HepG2 (cell line): ENCODE measurements around the gene ANO3. TPM values are rescaled to one million over a fixed set of nuclear protein-coding genes. Genes with fewer than 3 reads are reported as not detected.

ENCODE experiments used
- ATAC-seq: fragments of 200-7000 bp; cut with Tn5 transposase; 3 replicates; pipeline ENCODE4 v1.9.1; 2020; ENCODE audit warnings: mild to moderate bottlenecking, moderate library complexity
- BruUV-seq: library from RNA; stranded (reverse); fragments of 400-500 nt; replicated peaks from 2 replicates; lab custom pipeline; 2021; lab: Mats Ljungman, UMichigan
- CTCF ChIA-PET: fragments of 300-600 bp; formaldehyde crosslinking; extraction: SDS; loops from one replicate; lab custom pipeline; 2021; ENCODE audit warnings: low total read pairs, inconsistent platforms, low intra/inter-chr PET ratio; lab: Yijun Ruan, JAX
- POLR2A ChIA-PET: fragments of 350-600 bp; sonication (Branson Sonifier 250); formaldehyde crosslinking; loops from one replicate; lab custom pipeline; 2020; ENCODE audit warnings: antibody characterized with exemption, inconsistent platforms; lab: Yijun Ruan, JAX
- DNase-seq: peaks from one replicate; pipeline ENCODE4 v3.0.0-alpha.2; 2015; ENCODE audit warnings: low spot score
- FAIRE-seq: peaks from 3 replicates; lab custom pipeline; 2011; peaks lifted over from hg19 to GRCh38; lab: Jason Lieb, UNC
- H2AFZ ChIP-seq: one replicate; pipeline ENCODE4 v1.6.1; 2011; ENCODE audit warnings: low read length, inconsistent platforms
- H3K27ac ChIP-seq: fragments of 300-600 bp; 3 replicates; pipeline ENCODE4 v1.8.0; 2011; ENCODE audit warnings: mixed run types, mild to moderate bottlenecking, mixed read lengths, low read length, inconsistent platforms; ENCODE audit not compliant: insufficient read depth; ENCODE audit errors: extremely low read length
- H3K27me3 ChIP-seq, 2 experiments: fragments of 200-600 bp in 1 of 2; 2 replicates in 1 of 2; 3 replicates in 1 of 2; pipeline versions ENCODE4 v1.6.0 to v1.8.0; 2011; ENCODE audit warnings: low read length in 2 of 2, mild to moderate bottlenecking in 2 of 2, moderate library complexity in 2 of 2, inconsistent platforms in 1 of 2; ENCODE audit not compliant: insufficient read depth in 2 of 2, control insufficient read depth in 1 of 2
- H3K36me3 ChIP-seq, 2 experiments: fragments of 200-600 bp in 1 of 2; replicated peaks in 1 of 2; 2 replicates in 1 of 2; 3 replicates in 1 of 2; pipeline versions ENCODE4 v1.5.1 to v1.8.0; 2011; ENCODE audit warnings: low read length in 2 of 2, inconsistent platforms in 1 of 2; ENCODE audit not compliant: insufficient read depth in 2 of 2, control insufficient read depth in 1 of 2
- H3K4me1 ChIP-seq: 2 replicates; pipeline ENCODE4 v1.5.1; 2012; ENCODE audit warnings: low read length, inconsistent platforms; ENCODE audit not compliant: insufficient read depth
- H3K4me2 ChIP-seq: 2 replicates; pipeline ENCODE4 v1.6.0; 2011; ENCODE audit warnings: low read depth, low read length, inconsistent platforms
- H3K4me3 ChIP-seq, 3 experiments: fragments of 200-600 bp in 1 of 3; sonication (generic), shearing (Covaris generic) in 1 of 3; replicated peaks in 1 of 3; 2 replicates each; pipeline ENCODE4 v1.5.1; 2011 to 2016; ENCODE audit warnings: low read length in 3 of 3, inconsistent platforms in 2 of 3, low read depth in 2 of 3, mild to moderate bottlenecking in 2 of 3, control low read depth in 1 of 3, mixed read lengths in 1 of 3; ENCODE audit not compliant: insufficient read depth in 1 of 3
- H3K79me2 ChIP-seq: one replicate; pipeline ENCODE4 v1.6.1; 2011; ENCODE audit warnings: low read length, inconsistent platforms; ENCODE audit not compliant: insufficient read depth
- H3K9ac ChIP-seq: 2 replicates; pipeline ENCODE4 v1.6.0; 2011; ENCODE audit warnings: mild to moderate bottlenecking, low read depth, low read length, inconsistent platforms; ENCODE audit not compliant: insufficient read depth
- H3K9me3 ChIP-seq: 2 replicates; pipeline ENCODE4 v1.5.1; 2012; ENCODE audit warnings: mild to moderate bottlenecking, low read length
- H4K20me1 ChIP-seq: 2 replicates; pipeline ENCODE4 v1.6.0; 2011; ENCODE audit warnings: inconsistent platforms, mild to moderate bottlenecking, low read length, moderate library complexity; ENCODE audit not compliant: insufficient read depth
- CBX1 ChIP-seq: IDR thresholded peaks from one replicate; pipeline ENCODE4 v1.6.1; 2016; ENCODE audit warnings: antibody characterized with exemption, low read depth
- DNMT3B ChIP-seq: conservative IDR thresholded peaks from 2 replicates; pipeline ENCODE4 v1.6.1; 2016; ENCODE audit warnings: missing biosample characterization, control low read depth
- MAF1 ChIP-seq: sonication (generic); formaldehyde crosslinking; IDR thresholded peaks from 2 replicates; pipeline ENCODE4 v1.5.0; 2020; ENCODE audit warnings: missing genetic modification reagents, borderline replicate concordance
- MATR3 ChIP-seq: sonication (generic); formaldehyde crosslinking; IDR thresholded peaks from 2 replicates; pipeline ENCODE4 v1.4.0; 2020; ENCODE audit warnings: missing genetic modification reagents
- NKX3-1 ChIP-seq: sonication (generic); formaldehyde crosslinking; IDR thresholded peaks from 2 replicates; pipeline ENCODE4 v1.5.0; 2020; ENCODE audit warnings: missing genetic modification reagents
- RAD21 ChIP-seq: fragments of 450-650 bp; formaldehyde crosslinking; IDR thresholded peaks from 2 replicates; pipeline ENCODE4 v1.5.0; 2020; ENCODE audit warnings: mild to moderate bottlenecking
- STAG1 ChIP-seq: sonication (generic); formaldehyde crosslinking; IDR thresholded peaks from 2 replicates; pipeline ENCODE4 v1.4.0; 2020; ENCODE audit warnings: missing genetic modification reagents
- ZNF431 ChIP-seq: sonication (generic); formaldehyde crosslinking; IDR thresholded peaks from 2 replicates; pipeline ENCODE4 v1.9.0; 2022; ENCODE audit warnings: missing genetic modification reagents, low read depth, mild to moderate bottlenecking, borderline replicate concordance
- ZNF703 ChIP-seq: sonication (generic); formaldehyde crosslinking; IDR thresholded peaks from 2 replicates; pipeline ENCODE4 v1.5.1; 2020; ENCODE audit warnings: missing genetic modification reagents, mild to moderate bottlenecking, moderate library complexity, borderline replicate concordance
- WGBS: methylation state at CpG from one replicate; pipeline ENCODE4 v1.1.6; 2017; ENCODE audit warnings: low lambda C conversion rate; 5-methylcytosine and 5-hydroxymethylcytosine counted together
- in situ Hi-C: cut with HindIII; loops from 2 replicates; pipeline ENCODE4 v1.10.0; 2017; ENCODE audit warnings: low pct_unique_long_range_greater_than_20kb; ENCODE audit not compliant: extremely low pct_ligation_motif_present
- intact Hi-C: fragments of 100-400 bp; cut with micrococcal nuclease; formaldehyde crosslinking; loops from one replicate; pipeline ENCODE4 v1.10.0; 2022; ENCODE audit not compliant: unreplicated experiment
- polyA plus RNA-seq, 8 experiments: library from polyadenylated mRNA; depleted of rRNA in 3 of 8; stranded (reverse) in 7 of 8; unstranded in 1 of 8; fragments of >200 nt; fragmentation: Illumina TruSeq in 4 of 8; extraction: Trizol in 4 of 8; gene quantifications; 2 replicates each; pipeline versions ENCODE4 v1.2.1 to v1.2.3, GENCODE V29; 2011 to 2016; ENCODE audit warnings: low read depth in 4 of 8, missing spikeins in 1 of 8, mixed read lengths in 1 of 8; ENCODE audit not compliant: insufficient read depth in 1 of 8
- total RNA-seq, 5 experiments: library from RNA; depleted of rRNA; stranded (reverse); fragments of >200 nt; fragmentation: Illumina TruSeq; extraction: Trizol; gene quantifications; 2 replicates each; pipeline ENCODE4 v1.2.3, GENCODE V29; 2016; ENCODE audit warnings: low read depth in 1 of 5
- TF ChIP-seq, protein P1 (sequence below): sonication (generic); formaldehyde crosslinking; IDR thresholded peaks from 2 replicates; pipeline ENCODE4 v1.5.1; 2020; ENCODE audit warnings: missing genetic modification reagents, mild to moderate bottlenecking, borderline replicate concordance
- TF ChIP-seq, protein P2 (sequence below): sonication (generic); formaldehyde crosslinking; IDR thresholded peaks from 2 replicates; pipeline ENCODE4 v1.8.0; 2022; ENCODE audit warnings: low read depth, missing genetic modification reagents
- TF ChIP-seq, protein P3 (sequence below): sonication (generic); formaldehyde crosslinking; IDR thresholded peaks from 2 replicates; pipeline ENCODE4 v1.4.0; 2020; ENCODE audit warnings: missing genetic modification reagents
- TF ChIP-seq, protein P4 (sequence below): IDR thresholded peaks from 2 replicates; pipeline ENCODE4 v1.6.1; 2016; ENCODE audit warnings: missing compliant biosample characterization, missing genetic modification reagents, borderline replicate concordance

The ANO3 gene
- total and polyA plus RNA-seq, 2 of the 13 experiments (the other 11 are each of a cell fraction or from before 2014, with no cell fraction given): 0.17 to 0.44 TPM

DNA sequence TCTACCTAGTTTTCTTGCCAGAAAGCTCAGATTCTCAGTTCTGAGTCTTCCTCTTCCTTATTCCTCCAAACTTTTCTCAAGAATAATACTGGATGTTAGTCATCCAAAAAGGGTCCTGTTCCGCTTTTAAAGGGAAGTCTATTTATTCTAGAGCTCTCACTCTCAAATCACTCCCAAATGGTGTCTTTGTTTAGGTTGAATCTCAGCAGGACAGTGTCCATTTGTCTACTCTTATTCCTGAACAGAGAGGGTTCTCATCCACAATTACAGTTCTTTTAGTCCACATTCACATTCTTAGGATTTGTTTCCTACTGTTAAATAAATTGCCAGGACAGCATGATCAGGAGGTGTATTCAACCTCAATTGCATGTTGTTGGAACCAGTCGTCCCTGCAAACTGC, 178.8 kb downstream of the ANO3 start:
- no peaks in the 10 kb centered on the region for H3K27me3 ChIP-seq
- TF ChIP-seq, protein P1, sequence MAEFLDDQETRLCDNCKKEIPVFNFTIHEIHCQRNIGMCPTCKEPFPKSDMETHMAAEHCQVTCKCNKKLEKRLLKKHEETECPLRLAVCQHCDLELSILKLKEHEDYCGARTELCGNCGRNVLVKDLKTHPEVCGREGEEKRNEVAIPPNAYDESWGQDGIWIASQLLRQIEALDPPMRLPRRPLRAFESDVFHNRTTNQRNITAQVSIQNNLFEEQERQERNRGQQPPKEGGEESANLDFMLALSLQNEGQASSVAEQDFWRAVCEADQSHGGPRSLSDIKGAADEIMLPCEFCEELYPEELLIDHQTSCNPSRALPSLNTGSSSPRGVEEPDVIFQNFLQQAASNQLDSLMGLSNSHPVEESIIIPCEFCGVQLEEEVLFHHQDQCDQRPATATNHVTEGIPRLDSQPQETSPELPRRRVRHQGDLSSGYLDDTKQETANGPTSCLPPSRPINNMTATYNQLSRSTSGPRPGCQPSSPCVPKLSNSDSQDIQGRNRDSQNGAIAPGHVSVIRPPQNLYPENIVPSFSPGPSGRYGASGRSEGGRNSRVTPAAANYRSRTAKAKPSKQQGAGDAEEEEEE (CRISPR knock-in tag): no peak
- no peak for TF ChIP-seq MATR3 (CRISPR knock-in tag)
- TF ChIP-seq, protein P2, sequence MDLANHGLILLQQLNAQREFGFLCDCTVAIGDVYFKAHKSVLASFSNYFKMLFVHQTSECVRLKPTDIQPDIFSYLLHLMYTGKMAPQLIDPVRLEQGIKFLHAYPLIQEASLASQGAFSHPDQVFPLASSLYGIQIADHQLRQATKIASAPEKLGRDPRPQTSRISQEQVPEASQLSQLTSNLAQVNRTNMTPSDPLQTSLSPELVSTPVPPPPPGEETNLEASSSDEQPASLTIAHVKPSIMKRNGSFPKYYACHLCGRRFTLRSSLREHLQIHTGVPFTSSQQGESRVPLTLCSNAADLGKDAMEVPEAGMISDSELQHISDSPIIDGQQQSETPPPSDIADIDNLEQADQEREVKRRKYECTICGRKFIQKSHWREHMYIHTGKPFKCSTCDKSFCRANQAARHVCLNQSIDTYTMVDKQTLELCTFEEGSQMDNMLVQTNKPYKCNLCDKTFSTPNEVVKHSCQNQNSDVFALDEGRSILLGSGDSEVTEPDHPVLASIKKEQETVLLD (CRISPR knock-in tag): no peak
- TF ChIP-seq, protein P3, sequence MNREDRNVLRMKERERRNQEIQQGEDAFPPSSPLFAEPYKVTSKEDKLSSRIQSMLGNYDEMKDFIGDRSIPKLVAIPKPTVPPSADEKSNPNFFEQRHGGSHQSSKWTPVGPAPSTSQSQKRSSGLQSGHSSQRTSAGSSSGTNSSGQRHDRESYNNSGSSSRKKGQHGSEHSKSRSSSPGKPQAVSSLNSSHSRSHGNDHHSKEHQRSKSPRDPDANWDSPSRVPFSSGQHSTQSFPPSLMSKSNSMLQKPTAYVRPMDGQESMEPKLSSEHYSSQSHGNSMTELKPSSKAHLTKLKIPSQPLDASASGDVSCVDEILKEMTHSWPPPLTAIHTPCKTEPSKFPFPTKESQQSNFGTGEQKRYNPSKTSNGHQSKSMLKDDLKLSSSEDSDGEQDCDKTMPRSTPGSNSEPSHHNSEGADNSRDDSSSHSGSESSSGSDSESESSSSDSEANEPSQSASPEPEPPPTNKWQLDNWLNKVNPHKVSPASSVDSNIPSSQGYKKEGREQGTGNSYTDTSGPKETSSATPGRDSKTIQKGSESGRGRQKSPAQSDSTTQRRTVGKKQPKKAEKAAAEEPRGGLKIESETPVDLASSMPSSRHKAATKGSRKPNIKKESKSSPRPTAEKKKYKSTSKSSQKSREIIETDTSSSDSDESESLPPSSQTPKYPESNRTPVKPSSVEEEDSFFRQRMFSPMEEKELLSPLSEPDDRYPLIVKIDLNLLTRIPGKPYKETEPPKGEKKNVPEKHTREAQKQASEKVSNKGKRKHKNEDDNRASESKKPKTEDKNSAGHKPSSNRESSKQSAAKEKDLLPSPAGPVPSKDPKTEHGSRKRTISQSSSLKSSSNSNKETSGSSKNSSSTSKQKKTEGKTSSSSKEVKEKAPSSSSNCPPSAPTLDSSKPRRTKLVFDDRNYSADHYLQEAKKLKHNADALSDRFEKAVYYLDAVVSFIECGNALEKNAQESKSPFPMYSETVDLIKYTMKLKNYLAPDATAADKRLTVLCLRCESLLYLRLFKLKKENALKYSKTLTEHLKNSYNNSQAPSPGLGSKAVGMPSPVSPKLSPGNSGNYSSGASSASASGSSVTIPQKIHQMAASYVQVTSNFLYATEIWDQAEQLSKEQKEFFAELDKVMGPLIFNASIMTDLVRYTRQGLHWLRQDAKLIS (CRISPR knock-in tag): no peak
- TF ChIP-seq, protein P4, sequence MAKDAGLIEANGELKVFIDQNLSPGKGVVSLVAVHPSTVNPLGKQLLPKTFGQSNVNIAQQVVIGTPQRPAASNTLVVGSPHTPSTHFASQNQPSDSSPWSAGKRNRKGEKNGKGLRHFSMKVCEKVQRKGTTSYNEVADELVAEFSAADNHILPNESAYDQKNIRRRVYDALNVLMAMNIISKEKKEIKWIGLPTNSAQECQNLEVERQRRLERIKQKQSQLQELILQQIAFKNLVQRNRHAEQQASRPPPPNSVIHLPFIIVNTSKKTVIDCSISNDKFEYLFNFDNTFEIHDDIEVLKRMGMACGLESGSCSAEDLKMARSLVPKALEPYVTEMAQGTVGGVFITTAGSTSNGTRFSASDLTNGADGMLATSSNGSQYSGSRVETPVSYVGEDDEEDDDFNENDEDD: no peak
- no peak for TF ChIP-seq ZNF703
- no peak for TF ChIP-seq ZNF431 (CRISPR knock-in tag)
- TF ChIP-seq NKX3-1: no peak
- no peak for TF ChIP-seq RAD21
- no peak for TF ChIP-seq MAF1 (CRISPR knock-in tag)
- no peak for TF ChIP-seq STAG1 (CRISPR knock-in tag)
- TF ChIP-seq DNMT3B (CRISPR knock-in tag): no peak
- TF ChIP-seq CBX1: no peak
- peaks cover 2% of the 10 kb centered on the region; the same call in 1 of the 2 replicates for H4K20me1 ChIP-seq
- H3K4me3 ChIP-seq: no peak overlapping the region
- ATAC-seq (no peak), DNase-seq (no peak), FAIRE-seq (no peak)
- no peaks in the 10 kb centered on the region for H3K36me3 ChIP-seq
- no peaks in the 10 kb centered on the region for H3K79me2 ChIP-seq
- BruUV-seq: no TSS peak
- in situ Hi-C loops (no loop called here), intact Hi-C loops (no loop called here)
- H3K9me3 ChIP-seq: no peaks in the 10 kb centered on the region
- no peak overlapping the region for H3K9ac ChIP-seq
- ChIA-PET CTCF (no interaction called here), POLR2A (no interaction called here)
- H2AFZ ChIP-seq: no peak overlapping the region
- 8% methylated on average over 2 of the region's 2 CpGs for WGBS
- H3K4me2 ChIP-seq: no peak overlapping the region
- no peaks in the 10 kb centered on the region for H3K4me1 ChIP-seq
- no peak overlapping the region for H3K27ac ChIP-seq
